Ovary (tissue), 3 donors: ENCODE data around the gene MCF2L.

Experiments
- POLR2A ChIP-seq: fragments of 450-650 bp; IDR thresholded peaks from one replicate; pipeline ENCODE4 v1.6.1; 2017; ENCODE audit warnings: antibody characterized with exemption, mild to moderate bottlenecking, moderate library complexity
- TF ChIP-seq, protein P1 (sequence below), 3 donors: fragments of 450-650 bp in 2 of 3; fragments of 200-600 bp in 1 of 3; IDR thresholded peaks; one replicate each; pipeline versions ENCODE4 v1.5.1 to v1.8.0; 2016 to 2022; ENCODE audit warnings: antibody characterized with exemption in 3 of 3, mild to moderate bottlenecking in 1 of 3
- donor health status: DM: no; HTN: no; CAD: no.

DNA sequence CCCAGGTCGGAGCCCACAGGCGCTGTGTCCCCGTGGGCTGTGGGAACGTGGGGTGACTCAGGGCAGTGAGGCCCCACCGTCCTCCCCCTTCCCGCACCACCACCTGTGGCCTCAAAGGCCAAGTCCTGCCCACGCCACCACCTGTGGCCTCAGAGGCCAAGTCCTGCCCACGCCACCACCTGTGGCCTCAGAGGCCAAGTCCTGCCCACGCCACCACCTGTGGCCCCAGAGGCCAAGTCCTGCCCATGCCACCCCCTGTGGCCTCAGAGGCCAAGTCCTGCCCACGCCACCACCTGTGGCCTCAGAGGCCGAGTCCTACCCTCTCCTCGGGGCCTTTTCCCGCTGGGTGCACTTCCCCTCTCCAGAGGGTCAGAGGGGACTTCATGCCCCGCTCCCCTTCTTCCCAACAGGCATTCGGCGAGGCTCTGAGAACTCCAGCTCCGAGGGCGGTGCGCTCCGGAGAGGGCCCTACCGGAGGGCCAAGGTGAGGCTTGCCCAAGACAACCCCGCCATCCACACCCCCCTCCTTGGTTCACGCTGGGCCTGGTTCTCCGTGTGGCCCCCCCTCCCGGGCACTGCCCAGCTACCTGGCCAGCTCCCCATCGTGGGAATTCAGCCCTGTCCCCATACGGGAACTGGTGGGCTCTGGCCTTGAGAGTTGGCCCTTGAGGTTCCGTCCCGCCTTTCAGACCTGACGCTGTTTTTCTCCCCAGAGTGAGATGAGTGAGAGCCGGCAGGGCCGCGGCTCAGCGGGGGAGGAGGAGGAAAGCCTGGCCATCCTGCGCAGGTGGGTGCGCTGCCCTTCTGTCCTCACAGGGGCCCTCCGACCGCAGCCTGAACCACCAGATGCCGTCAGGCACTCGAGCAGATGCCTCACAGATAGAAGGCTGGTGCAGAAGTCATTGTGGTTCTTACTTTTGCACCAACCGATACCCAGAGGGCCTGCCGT, 109.2 kb downstream of the MCF2L start:
- TF ChIP-seq, protein P1, sequence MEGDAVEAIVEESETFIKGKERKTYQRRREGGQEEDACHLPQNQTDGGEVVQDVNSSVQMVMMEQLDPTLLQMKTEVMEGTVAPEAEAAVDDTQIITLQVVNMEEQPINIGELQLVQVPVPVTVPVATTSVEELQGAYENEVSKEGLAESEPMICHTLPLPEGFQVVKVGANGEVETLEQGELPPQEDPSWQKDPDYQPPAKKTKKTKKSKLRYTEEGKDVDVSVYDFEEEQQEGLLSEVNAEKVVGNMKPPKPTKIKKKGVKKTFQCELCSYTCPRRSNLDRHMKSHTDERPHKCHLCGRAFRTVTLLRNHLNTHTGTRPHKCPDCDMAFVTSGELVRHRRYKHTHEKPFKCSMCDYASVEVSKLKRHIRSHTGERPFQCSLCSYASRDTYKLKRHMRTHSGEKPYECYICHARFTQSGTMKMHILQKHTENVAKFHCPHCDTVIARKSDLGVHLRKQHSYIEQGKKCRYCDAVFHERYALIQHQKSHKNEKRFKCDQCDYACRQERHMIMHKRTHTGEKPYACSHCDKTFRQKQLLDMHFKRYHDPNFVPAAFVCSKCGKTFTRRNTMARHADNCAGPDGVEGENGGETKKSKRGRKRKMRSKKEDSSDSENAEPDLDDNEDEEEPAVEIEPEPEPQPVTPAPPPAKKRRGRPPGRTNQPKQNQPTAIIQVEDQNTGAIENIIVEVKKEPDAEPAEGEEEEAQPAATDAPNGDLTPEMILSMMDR (IDR thresholded peaks at IDR 0.05), result no peak
- TF ChIP-seq POLR2A, result no peak
